Type B pancreatic cell (in vitro differentiated cells): ENCODE measurements around the gene ZSCAN5C. TPM values are rescaled to one million over a fixed set of nuclear protein-coding genes. Genes with fewer than 3 reads are reported as not detected.

Source experiments
- DNase-seq: peaks from one replicate; pipeline ENCODE4 v3.0.0; 2021; ENCODE audit warnings: mixed read lengths; ENCODE audit not compliant: unreplicated experiment; ENCODE audit errors: extremely low spot score
- H3K27ac Mint-ChIP-seq: 2 replicates; pipeline ENCODE4 v1.8.0; 2021; ENCODE audit warnings: mild to moderate bottlenecking, mixed read lengths
- H3K27me3 Mint-ChIP-seq: 2 replicates; pipeline ENCODE4 v1.8.0; 2021; ENCODE audit warnings: mixed read lengths
- H3K36me3 Mint-ChIP-seq: 2 replicates; pipeline ENCODE4 v1.8.0; 2021; ENCODE audit warnings: mixed read lengths
- H3K4me1 Mint-ChIP-seq: one replicate; pipeline ENCODE4 v1.8.0; 2021; ENCODE audit warnings: mixed read lengths; ENCODE audit not compliant: unreplicated experiment
- H3K4me3 Mint-ChIP-seq: 2 replicates; pipeline ENCODE4 v1.8.0; 2021; ENCODE audit warnings: mild to moderate bottlenecking, mixed read lengths
- H3K9me3 Mint-ChIP-seq: 2 replicates; pipeline ENCODE4 v1.8.0; 2021; ENCODE audit warnings: mixed read lengths
- total RNA-seq: library from RNA; stranded (reverse); gene quantifications from 2 replicates; pipeline ENCODE4 v1.2.1, GENCODE V29; 2021; ENCODE audit warnings: low replicate concordance
- TF ChIP-seq, protein P1 (sequence below): fragments of 200-600 bp; sonication (generic); conservative IDR thresholded peaks from 2 replicates; pipeline ENCODE4 v1.5.0; 2021; ENCODE audit warnings: antibody characterized with exemption, mild to moderate bottlenecking

Gene ZSCAN5C
- total RNA-seq, 1 donor from 2014 or later = not detected

DNA sequence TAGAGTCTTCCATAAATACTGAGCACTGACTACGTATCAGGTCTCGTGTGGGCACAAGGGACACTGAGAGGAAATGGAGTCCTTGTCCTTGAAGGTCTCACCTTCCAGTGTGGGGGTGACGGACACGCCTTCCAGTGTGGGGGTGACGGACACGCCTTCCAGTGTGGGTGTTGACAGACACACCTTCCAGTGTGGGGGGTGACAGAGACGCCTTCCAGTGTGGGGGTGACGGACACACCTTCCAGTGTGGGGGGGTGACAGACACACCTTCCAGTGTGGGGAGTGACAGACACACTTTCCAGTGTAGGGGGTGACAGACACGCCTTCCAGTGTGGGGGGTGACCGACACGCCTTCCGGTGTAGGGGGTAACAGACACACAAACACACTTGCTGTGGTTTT is 56.2 kb downstream of the ZSCAN5C start:
- Mint-ChIP-seq H3K4me3 (no peak overlapping the region), H3K36me3 (no peaks in the 10 kb centered on the region), H3K4me1 (no peaks in the 10 kb centered on the region), H3K27me3 (no peaks in the 10 kb centered on the region), H3K9me3 (no peaks in the 10 kb centered on the region), H3K27ac (no peak overlapping the region)
- no peak for DNase-seq
- TF ChIP-seq, protein P1, sequence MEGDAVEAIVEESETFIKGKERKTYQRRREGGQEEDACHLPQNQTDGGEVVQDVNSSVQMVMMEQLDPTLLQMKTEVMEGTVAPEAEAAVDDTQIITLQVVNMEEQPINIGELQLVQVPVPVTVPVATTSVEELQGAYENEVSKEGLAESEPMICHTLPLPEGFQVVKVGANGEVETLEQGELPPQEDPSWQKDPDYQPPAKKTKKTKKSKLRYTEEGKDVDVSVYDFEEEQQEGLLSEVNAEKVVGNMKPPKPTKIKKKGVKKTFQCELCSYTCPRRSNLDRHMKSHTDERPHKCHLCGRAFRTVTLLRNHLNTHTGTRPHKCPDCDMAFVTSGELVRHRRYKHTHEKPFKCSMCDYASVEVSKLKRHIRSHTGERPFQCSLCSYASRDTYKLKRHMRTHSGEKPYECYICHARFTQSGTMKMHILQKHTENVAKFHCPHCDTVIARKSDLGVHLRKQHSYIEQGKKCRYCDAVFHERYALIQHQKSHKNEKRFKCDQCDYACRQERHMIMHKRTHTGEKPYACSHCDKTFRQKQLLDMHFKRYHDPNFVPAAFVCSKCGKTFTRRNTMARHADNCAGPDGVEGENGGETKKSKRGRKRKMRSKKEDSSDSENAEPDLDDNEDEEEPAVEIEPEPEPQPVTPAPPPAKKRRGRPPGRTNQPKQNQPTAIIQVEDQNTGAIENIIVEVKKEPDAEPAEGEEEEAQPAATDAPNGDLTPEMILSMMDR = no peak

Other genes with a start within 250 kb of the ZSCAN5C start
- gene NLRP5, start 215.5 kb upstream of the ZSCAN5C start, total RNA-seq = not detected in 2 replicates
- gene ZNF787, start 81.0 kb upstream of the ZSCAN5C start, total RNA-seq = 30.2 and 34.0 TPM in 2 replicates
- gene ZNF444, start 61.0 kb upstream of the ZSCAN5C start, total RNA-seq = 37.4 and 40.7 TPM in 2 replicates
- not detected in 2 replicates for gene GALP, start 26.3 kb upstream of the ZSCAN5C start, total RNA-seq
- gene ZSCAN5B, start 4.5 kb upstream of the ZSCAN5C start, total RNA-seq = not detected in 2 replicates
- gene EDDM13, start 70.5 kb downstream of the ZSCAN5C start, total RNA-seq = not detected in 2 replicates
- gene ZSCAN5A, start 112.6 kb downstream of the ZSCAN5C start, total RNA-seq = 13.4 and 16.3 TPM in 2 replicates
- gene ZNF582, start 191.3 kb downstream of the ZSCAN5C start, total RNA-seq = 3.7 TPM in 2 replicates
- 5.8 and 11.5 TPM in 2 replicates for gene ZNF583, start 202.1 kb downstream of the ZSCAN5C start, total RNA-seq